Measurements from ENCODE around the gene HRNR.

The HRNR gene

GRCh38 chr1:152170287-152170905, 53.6 kb downstream of the HRNR start:
- no peak for TF ChIP-seq CTCF (IDR thresholded peaks at IDR 0.05; ENCODE audit: low read depth, low read length, missing control alignments)
- H3K4me3 ChIP-seq (ENCODE audit: low read depth, low read length) = no peak overlapping the region
- no peak for DNase-seq (ENCODE audit: low read depth)

GRCh38 chr1:152169366-152170025, 54.5 kb downstream of the HRNR start:
- no peak overlapping the region for H3K4me3 ChIP-seq (ENCODE audit: low read depth, low read length)
- no peak for TF ChIP-seq CTCF (IDR thresholded peaks at IDR 0.05; ENCODE audit: low read depth, low read length, missing control alignments)
- DNase-seq (ENCODE audit: low read depth) = no peak

GRCh38 chr1:152168535-152168868, 55.5 kb downstream of the HRNR start:
- H3K4me3 ChIP-seq (ENCODE audit: low read depth, low read length) = no peak overlapping the region
- no peak for TF ChIP-seq CTCF (IDR thresholded peaks at IDR 0.05; ENCODE audit: low read depth, low read length, missing control alignments)
- DNase-seq (ENCODE audit: low read depth) = no peak

GRCh38 chr1:152167835-152168534, 56.0 kb downstream of the HRNR start:
- no peak for TF ChIP-seq CTCF (IDR thresholded peaks at IDR 0.05; ENCODE audit: low read depth, low read length, missing control alignments)
- no peak for DNase-seq (ENCODE audit: low read depth)
- H3K4me3 ChIP-seq (ENCODE audit: low read depth, low read length) = no peak overlapping the region

GRCh38 chr1:152166966-152167365, 57.0 kb downstream of the HRNR start:
- DNase-seq (ENCODE audit: low read depth) = no peak
- no peak overlapping the region for H3K4me3 ChIP-seq (ENCODE audit: low read depth, low read length)
- no peak for TF ChIP-seq CTCF (IDR thresholded peaks at IDR 0.05; ENCODE audit: low read depth, low read length, missing control alignments)

- no peak overlapping the region for H3K4me3 ChIP-seq (ENCODE audit: low read depth, low read length)
- no peak for TF ChIP-seq CTCF (IDR thresholded peaks at IDR 0.05; ENCODE audit: low read depth, low read length, missing control alignments)
- no peak for DNase-seq (ENCODE audit: low read depth)
These were observed 58.5 kb downstream of the HRNR start for GRCh38 chr1:152165286-152166077.
